Activated CD4-positive, alpha-beta T cell treated with anti-CD3 and anti-CD28 coated beads, Interleukin-2, amount 50 U/mL, for 48 hours (primary cell): ENCODE data around the gene XPC.
"Not testable (repeated sequence)": the region's sequence is repeated elsewhere in the genome, so short reads cannot be mapped to it uniquely, and the experiment has no call there.

Experiments
- DNase-seq, 2 experiments: peaks; one replicate each; pipeline ENCODE4 v3.0.0-alpha.2; 2020

The XPC gene

DNA sequence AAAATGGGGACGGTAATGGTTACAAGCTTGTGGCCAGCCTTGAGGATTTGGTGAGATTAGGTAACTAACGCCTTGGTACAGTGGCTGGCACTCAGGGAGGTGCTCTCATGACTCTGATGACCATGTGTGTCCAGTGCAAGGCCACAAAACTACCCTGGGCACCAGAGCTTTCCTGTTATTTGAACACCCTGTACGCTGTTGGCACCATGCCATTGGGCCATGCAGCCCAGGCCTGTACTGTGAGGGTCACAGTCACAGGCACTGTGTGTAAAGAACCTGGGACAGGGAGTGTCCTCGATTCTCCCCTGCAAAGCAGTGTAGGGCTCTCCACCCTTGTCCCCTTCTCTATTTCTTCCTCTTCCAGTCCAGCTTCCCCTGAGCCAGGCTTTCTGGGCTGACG is 47.3 kb downstream of the XPC start:
- DNase-seq, result no peak

- no peak for DNase-seq
Measured at GRCh38 chr3:14130707-14131106, 47.7 kb downstream of the XPC start.

DNA sequence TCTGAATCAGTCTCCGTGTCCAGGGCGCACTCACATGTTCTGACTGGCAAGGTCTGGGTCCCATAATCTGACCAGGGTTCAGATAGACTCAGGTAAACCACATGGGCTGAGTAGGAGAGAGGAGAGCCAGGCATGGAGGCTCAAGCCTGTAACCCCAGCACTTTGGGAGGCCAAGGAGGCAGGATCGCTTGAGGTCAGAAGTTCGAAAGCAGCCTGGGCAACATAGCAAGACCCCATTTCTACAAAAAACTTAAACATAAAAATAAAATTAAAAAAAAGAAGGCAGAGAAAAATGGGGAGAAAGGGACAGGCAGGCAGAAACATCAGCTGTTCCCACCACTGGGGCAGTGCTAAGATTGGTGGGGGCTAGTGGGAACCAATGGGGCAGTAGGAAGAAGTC is 48.2 kb downstream of the XPC start:
- no peak for DNase-seq

- no peak for DNase-seq
Measured at GRCh38 chr3:14129296-14129695, 49.1 kb downstream of the XPC start.

DNA sequence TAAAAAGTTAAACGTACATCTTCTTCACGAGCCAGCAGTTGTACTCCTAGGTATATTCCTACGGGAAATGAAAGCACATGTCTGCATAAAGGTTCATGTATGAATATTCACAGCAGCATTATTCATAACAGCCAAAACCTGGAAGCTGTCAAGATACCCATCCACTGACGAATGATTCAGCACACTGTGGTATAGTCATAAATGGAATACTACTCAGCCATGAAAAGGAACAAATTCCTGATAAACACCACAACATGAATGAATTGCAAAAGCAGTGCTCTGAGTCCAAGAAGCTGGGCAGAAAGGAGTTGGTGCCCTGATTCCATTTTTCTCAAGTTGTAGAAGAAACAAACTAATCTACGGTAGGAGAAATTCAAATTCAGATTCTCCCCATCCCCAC is 49.7 kb downstream of the XPC start:
- DNase-seq, result no peak

DNA sequence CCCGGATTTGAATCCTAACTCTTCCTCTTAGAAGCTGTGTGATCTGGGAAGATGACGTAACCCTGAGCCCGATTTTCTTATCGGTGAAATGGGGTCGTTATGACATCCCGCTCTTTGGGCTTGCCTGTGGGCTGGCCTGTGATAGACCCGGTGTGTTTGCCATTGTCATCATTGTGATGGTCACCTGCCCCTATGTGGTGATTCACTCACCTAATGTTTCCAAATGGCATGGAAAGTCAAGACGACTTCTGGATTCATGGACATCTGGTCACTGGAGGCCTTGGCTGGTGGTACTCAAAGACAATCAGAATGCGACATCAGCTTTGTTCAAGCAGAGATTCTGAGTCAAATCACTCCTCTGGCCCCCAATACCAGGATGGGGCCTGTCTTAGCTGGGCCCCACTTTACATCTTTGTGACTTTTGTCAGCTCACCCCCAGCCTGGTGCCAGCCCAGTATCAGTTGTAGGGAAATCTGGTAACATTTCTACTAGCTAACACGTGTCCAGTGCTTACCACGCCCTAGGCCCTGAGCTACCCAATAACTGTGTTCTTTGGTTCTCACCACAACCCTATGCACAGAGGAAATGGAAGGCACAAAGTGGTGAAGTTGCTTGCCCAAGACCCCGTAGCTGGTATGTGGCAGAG is 50.8 kb downstream of the XPC start:
- no peak for DNase-seq

GRCh38 chr3:14126887-14127505 is 51.4 kb downstream of the XPC start:
- DNase-seq, result no peak

- DNase-seq, result no peak
Measured at GRCh38 chr3:14126017-14126886, 52.1 kb downstream of the XPC start.

DNA sequence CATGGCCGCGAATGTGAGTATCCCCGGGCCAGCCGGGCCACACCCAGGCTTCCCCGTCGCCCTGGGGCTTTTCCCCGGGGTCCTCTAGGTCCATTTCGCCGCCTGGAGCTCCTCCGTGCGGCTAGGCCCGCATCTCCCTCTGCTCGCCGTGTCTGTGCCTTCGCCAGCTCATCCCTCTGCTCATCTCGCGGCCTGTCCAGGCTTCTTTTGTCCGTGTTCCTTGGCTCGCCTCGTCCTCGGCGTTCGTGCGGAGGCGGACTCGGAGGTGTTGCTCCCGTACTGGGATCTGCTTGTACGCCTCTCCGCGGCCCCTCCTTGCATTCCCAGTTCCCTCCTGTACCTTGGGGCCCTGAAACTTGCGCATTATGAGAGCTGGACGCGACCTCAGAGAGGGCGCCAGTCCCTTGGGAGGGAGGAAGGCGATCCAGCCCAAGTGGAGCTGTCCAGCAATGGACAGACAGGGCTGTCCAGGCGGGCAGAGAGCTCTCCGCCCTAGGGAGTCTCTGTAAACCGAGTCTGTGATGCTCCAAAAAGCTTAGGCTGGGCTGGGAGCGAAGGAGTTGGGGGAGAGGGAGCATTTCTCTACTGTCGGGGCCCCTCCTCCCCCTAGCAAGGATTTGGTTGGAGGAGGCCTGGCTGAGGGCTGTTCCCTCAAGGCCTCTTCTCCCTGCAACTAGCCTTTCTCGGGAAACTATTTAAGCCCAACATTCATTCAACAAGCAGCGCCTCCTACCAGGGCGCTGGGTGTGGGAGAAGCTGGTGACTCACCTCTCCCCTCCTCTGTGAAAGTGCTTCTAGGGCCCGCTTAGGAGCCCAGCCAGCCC is 53.0 kb downstream of the XPC start:
- DNase-seq, result peak; percentile 60 to 70

DNA sequence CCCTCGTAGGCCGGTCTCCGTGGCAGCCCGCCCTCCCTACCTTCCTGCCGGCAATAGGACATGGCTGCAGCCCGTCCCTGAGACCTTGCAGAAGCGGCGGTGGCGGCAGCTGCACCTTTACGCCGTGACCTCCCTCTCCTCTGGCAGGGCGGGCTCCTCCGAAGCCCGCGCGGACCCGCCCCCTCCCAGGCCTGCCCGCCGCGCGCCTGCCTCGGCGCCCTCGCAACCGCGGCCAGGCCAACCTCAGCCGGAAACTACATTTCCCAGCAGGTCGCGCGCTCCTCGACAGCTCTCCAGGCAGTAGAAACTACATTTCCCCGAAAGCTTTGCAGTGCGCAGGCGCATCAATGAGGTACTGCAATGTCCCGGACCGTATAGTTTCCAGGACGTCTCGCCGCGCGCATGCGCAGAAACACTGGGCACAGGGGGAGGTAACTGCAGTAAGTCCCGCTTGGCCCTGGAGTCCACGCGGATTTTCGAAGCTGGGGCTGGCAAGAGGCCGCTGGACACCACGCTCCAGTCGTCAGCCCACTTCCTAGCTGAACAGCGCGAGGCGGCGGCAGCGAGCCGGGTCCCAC is 53.7 kb downstream of the XPC start, which contains the start of the genes CHCHD4 and TMEM43:
Gene CHCHD4, minus strand, starts transcription at position 256 of the 578 bp plus-strand sequence. Its CDS starts 194 bp downstream, at position 62.
Gene TMEM43, plus strand, starts transcription at position 438 of the 578 bp plus-strand sequence. CDS start 142 bp downstream, outside the sequence.
- DNase-seq, result peak; percentile 97

GRCh38 chr3:14124223-14124614 is 54.2 kb downstream of the XPC start:
- peak; percentile 68 to 73 for DNase-seq

DNA sequence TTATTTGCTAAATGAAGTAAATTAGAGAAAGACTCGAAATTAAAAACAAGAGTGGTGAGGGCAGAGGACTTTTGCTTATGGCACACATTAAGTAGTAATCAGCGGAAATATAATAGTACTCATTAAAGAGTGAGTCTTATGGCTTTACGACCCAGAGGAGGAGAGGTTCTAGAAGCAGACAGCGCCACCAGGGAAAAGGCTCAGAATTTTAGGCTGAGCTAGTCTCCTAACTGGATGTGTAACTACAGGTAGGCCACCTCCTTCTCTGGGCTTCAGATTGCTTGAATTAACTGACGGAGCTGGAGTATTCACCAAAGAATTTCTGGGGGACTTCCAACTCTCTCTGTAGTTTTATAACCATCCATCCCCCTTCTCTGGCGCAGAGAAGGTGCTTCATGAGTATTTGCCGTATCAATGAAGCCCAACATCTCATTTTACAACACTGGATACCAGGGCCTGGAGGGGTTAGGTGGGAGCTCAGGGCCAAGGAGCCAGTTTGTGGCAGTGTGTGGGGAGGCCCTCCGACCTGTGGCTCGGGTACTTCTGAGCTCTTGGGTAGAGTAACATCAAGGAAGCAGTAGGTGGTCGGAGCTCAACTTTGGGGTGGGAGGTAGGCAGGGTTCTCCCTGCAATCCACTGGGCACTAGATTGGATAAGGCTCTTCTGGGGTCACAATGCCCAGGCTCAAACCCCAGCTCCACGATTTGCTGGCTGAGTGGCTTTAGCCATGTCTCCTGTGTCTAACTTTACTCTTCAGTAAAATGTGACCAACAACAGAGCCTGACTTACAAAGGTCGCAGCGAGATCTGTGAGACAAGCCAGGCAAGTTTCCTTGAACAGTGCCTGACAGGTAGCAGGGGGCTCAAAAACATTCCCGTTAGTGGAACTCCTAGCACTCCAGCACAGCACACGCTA is 54.8 kb downstream of the XPC start:
- DNase-seq, result no peak

DNA sequence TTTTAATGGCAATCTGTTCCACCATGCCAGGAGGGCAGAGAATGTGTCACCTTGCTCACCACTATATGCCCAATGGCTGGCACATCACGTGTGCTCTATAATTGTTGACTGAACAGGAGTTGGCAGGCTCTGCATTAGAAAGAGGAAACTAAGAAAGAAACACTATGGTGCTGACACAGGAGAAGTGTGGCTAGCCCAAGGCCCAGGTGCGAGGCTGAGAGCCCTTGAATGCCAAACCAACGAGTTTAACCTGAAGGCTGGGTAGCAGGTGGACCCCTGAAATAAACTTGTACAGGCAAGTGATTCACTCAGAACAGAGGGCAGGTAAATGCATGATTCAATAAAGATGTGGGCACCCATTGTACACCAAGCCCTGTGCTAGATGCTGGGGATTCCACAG is 56.1 kb downstream of the XPC start:
- DNase-seq, result no peak

GRCh38 chr3:14121859-14122258 is 56.5 kb downstream of the XPC start:
- DNase-seq, result no peak

DNA sequence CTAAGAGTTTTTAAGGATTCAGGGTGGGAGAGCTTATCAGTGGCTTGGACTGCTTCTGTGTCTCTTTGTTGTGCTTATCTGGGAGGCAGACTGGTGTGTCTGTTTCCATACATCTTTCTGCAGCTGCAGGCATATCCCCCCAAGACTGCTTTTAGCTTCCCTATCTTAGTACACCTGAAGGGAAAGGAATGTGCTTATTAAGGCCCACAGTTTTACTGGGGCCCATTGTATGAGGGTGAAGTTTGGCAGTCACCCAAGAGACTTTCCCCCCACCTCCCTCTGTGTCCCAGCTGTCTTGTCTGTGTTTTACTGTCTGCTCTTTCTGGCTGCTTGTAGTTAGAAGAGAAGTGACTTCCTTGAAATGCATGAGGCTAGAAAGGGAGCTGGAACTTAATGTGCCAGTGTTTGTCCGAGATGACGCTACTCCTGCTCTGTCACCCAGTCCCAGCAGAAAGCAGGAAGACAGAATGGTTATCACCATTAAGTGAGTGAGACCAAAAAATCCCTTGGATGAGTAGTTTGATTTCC is 57.4 kb downstream of the XPC start:
- DNase-seq, result not testable (repeated sequence)

DNA sequence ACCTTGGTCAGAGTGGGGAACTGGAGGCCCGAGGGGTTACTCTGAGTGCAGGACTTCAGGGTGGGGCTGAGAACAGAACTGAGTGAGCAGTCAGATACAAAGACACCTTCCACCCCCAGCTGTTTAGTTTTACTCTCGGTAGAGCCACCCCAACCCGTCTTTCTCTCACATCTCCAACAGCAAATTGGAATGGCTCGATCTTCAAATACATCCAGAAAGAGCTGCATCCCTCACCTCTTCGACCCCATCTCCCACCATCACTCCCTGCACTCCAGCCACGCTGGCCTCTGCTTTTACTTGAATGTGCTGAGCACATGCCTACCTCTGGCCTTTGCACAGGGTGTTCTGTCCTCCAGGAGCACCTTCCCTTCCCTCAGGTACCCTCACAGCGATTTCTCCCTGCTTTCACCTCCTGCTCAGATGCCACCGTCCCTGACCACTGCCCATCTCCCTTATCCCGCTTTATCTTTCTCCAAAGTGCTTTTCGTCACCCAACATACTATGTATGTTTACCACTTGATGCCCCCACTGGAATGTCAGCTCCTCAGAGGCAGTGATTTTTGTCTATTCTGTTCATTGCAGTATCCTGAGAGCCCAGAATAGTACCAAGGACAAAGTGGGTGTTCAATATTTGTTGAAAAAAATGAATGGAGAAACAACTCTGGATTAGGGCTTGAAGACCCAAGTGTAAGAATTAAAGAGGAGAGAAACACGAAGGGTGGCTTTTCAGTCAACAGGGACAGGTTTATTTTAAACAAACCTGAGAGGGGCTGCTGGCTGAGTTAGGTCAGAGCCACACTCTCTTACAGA is 58.1 kb downstream of the XPC start:
- DNase-seq, result no peak

DNA sequence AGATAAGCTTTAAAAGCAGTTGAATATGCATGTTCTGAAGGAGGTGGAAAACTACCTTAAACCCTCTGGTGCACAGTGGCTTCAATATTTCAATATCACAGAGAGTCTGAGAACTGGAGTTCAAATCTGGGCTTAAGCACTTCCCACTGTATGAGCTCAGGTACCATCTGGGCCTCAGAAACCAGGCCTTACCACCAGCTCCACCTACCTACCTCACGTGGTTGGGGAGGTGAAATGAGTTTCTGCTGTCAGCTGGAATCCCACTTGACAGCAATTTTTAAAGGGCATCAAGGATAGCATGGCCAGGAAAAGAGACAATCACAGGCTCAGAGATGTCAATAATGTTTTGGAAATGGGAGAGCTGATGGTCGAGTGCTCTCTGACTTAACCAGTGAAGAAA is 58.8 kb downstream of the XPC start:
- DNase-seq, result no peak

- DNase-seq, result no peak
Measured at GRCh38 chr3:14118400-14119381, 59.7 kb downstream of the XPC start.
